Esophagus squamous epithelium (tissue), 5 donors: ENCODE results near the gene SFMBT1. TPM values are rescaled to one million over a fixed set of nuclear protein-coding genes. Genes with fewer than 3 reads are reported as not detected.

Experiments used
- DNase-seq: peaks from one replicate; lab custom pipeline; 2025; lab: John Stamatoyannopoulos, UW
- H3K27ac ChIP-seq, 4 donors: fragments of 200-600 bp; sonication (generic); one replicate each; pipeline ENCODE4 v1.5.1; 2016 to 2019; ENCODE audit warnings: mild to moderate bottlenecking in 1 of 4
- H3K27me3 ChIP-seq, 4 donors: fragments of 200-600 bp; sonication (generic); 1 replicate in 3 of 4; 2 replicates in 1 of 4; pipeline versions ENCODE4 v1.5.1 to v1.6.0; 2017 to 2021; ENCODE audit warnings: antibody characterized with exemption in 1 of 4
- H3K36me3 ChIP-seq, 3 donors: fragments of 200-600 bp; sonication (generic); one replicate each; pipeline ENCODE4 v1.5.1; 2016 to 2019
- H3K4me1 ChIP-seq, 3 donors: fragments of 200-600 bp; sonication (generic); one replicate each; pipeline ENCODE4 v1.5.1; 2017 to 2019
- H3K4me3 ChIP-seq, 4 donors: fragments of 200-600 bp; sonication (generic); 1 replicate in 3 of 4; 2 replicates in 1 of 4; pipeline ENCODE4 v1.5.1; 2016 to 2019; ENCODE audit warnings: mild to moderate bottlenecking in 2 of 4, moderate library complexity in 1 of 4
- H3K9me3 ChIP-seq, 3 donors: fragments of 200-600 bp; sonication (generic); one replicate each; pipeline ENCODE4 v1.5.1; 2016 to 2019
- CTCF ChIP-seq, 6 experiments: fragments of 450-650 bp in 4 of 6; fragments of 200-600 bp in 2 of 6; sonication (generic) in 2 of 6; IDR thresholded peaks; one replicate each; pipeline ENCODE4 v1.5.1; 2016 to 2019; ENCODE audit warnings: antibody characterized with exemption in 6 of 6, mild to moderate bottlenecking in 4 of 6, moderate library complexity in 4 of 6
- POLR2A ChIP-seq, 4 donors: fragments of 450-650 bp; IDR thresholded peaks; one replicate each; pipeline ENCODE4 v1.6.1; 2017; ENCODE audit warnings: antibody characterized with exemption in 4 of 4, mild to moderate bottlenecking in 4 of 4, moderate library complexity in 3 of 4
- WGBS, 2 donors: methylation state at CpG; one replicate each; pipeline ENCODE4 v1.1.5; 2018; 5-methylcytosine and 5-hydroxymethylcytosine counted together
- intact Hi-C: fragments of 100-400 bp; cut with DNase I; formaldehyde crosslinking; loops from one replicate; pipeline ENCODE4 v1.15.0; 2022
- total RNA-seq, 4 donors: library from RNA; depleted of rRNA; stranded (reverse); fragments of >200 nt; gene quantifications; one replicate each; pipeline ENCODE4 v1.1.0, GENCODE V29; 2016
- donor health status: DM: yes; HTN: yes; CAD: no.

SFMBT1 gene
- total RNA-seq, 4 donors from 2014 or later, result 6.6 to 26.7 (median 9.4) TPM

- TF ChIP-seq CTCF (IDR thresholded peaks at IDR 0.05) (no peak), POLR2A (IDR thresholded peaks at IDR 0.05) (no peak)
- H3K4me3 ChIP-seq, result no peak overlapping the region
- WGBS, 2 donors, result 46 to 58% methylated on average over 3 of the region's 4 CpGs
- peaks cover 17 to 75% (median 27%) of the 10 kb centered on the region in 3 donors for H3K4me1 ChIP-seq
- no peaks in the 10 kb centered on the region for H3K9me3 ChIP-seq
- no peaks in the 10 kb centered on the region for H3K36me3 ChIP-seq
- no peak for DNase-seq
- peak overlapping the region in 3 of 4 donors; percentile 66 to 86 (median 66) for H3K27ac ChIP-seq
- intact Hi-C loops, result no loop called here
- H3K27me3 ChIP-seq, result no peaks in the 10 kb centered on the region
Observed at GRCh38 chr3:52893723-52894122, 152.2 kb downstream of the SFMBT1 start.

- peak overlapping the region in 2 of 4 donors; percentile 12 to 15 for H3K4me3 ChIP-seq
- peaks cover 14 to 71% (median 27%) of the 10 kb centered on the region in 3 donors for H3K4me1 ChIP-seq
- intact Hi-C loops, result no loop called here
- H3K27ac ChIP-seq, result peak overlapping the region in 3 of 4 donors; percentile 66 to 86 (median 66)
- H3K36me3 ChIP-seq, result no peaks in the 10 kb centered on the region
- no peaks in the 10 kb centered on the region for H3K27me3 ChIP-seq
- no peak for DNase-seq
- 63 to 77% methylated on average over 8 of the region's 8 CpGs for WGBS, 2 donors
- peak in 1 of 6 experiments; percentile 3 for TF ChIP-seq CTCF (IDR thresholded peaks at IDR 0.05)
- no peak for TF ChIP-seq POLR2A (IDR thresholded peaks at IDR 0.05)
- no peaks in the 10 kb centered on the region for H3K9me3 ChIP-seq
Observed at GRCh38 chr3:52892625-52893311, 153.1 kb downstream of the SFMBT1 start.

- TF ChIP-seq CTCF (IDR thresholded peaks at IDR 0.05), result no peak
- TF ChIP-seq POLR2A (IDR thresholded peaks at IDR 0.05), result no peak
- WGBS, 2 donors, result 79 to 80% methylated on average over 5 of the region's 5 CpGs
- H3K27me3 ChIP-seq, result no peaks in the 10 kb centered on the region
- no peaks in the 10 kb centered on the region for H3K9me3 ChIP-seq
- no peaks in the 10 kb centered on the region for H3K36me3 ChIP-seq
- H3K4me3 ChIP-seq, result peak overlapping the region in 1 of 4 donors; percentile 12
- H3K27ac ChIP-seq, result peak overlapping the region in 3 of 4 donors; percentile 51 to 86 (median 66)
- H3K4me1 ChIP-seq, result peaks cover 12 to 68% (median 27%) of the 10 kb centered on the region in 3 donors
- DNase-seq, result no peak
- intact Hi-C loops, result no loop called here
Observed at GRCh38 chr3:52892290-52892624, 153.6 kb downstream of the SFMBT1 start.

GRCh38 chr3:52891615-52892081 lies 154.2 kb downstream of the SFMBT1 start:
- H3K27ac ChIP-seq, result peak overlapping the region in 3 of 4 donors; percentile 56 to 86 (median 66)
- TF ChIP-seq CTCF (IDR thresholded peaks at IDR 0.05), result no peak
- no peak for TF ChIP-seq POLR2A (IDR thresholded peaks at IDR 0.05)
- peaks cover 12 to 62% (median 27%) of the 10 kb centered on the region in 3 donors for H3K4me1 ChIP-seq
- H3K9me3 ChIP-seq, result no peaks in the 10 kb centered on the region
- H3K27me3 ChIP-seq, result no peaks in the 10 kb centered on the region
- intact Hi-C loops, result no loop called here
- 46 to 69% methylated on average over 2 of the region's 2 CpGs for WGBS, 2 donors
- DNase-seq, result no peak
- H3K36me3 ChIP-seq, result no peaks in the 10 kb centered on the region
- no peak overlapping the region for H3K4me3 ChIP-seq

GRCh38 chr3:52891164-52891563 lies 154.7 kb downstream of the SFMBT1 start:
- TF ChIP-seq POLR2A (IDR thresholded peaks at IDR 0.05), result no peak
- no peak for TF ChIP-seq CTCF (IDR thresholded peaks at IDR 0.05)
- Histone ChIP-seq H3K27ac (peak overlapping the region in 3 of 4 donors; percentile 45 to 56 (median 46)), H3K27me3 (no peaks in the 10 kb centered on the region), H3K4me3 (no peak overlapping the region), H3K9me3 (no peaks in the 10 kb centered on the region), H3K36me3 (peaks cover 0 to under 1% (median 0%) of the 10 kb centered on the region in 3 donors), H3K4me1 (peaks cover 12 to 62% (median 24%) of the 10 kb centered on the region in 3 donors)
- 66 to 77% methylated on average over 7 of the region's 9 CpGs for WGBS, 2 donors
- DNase-seq, result no peak
- intact Hi-C loops, result no loop called here
